Stimulated activated CD8-positive, alpha-beta memory T cell treated with anti-CD3 and anti-CD28 coated beads, Interleukin-7, amount 100 ng/mL, for 24 hours (primary cell): ENCODE results near the gene TMEM190.

Experiments used
- DNase-seq: peaks from one replicate; pipeline ENCODE4 v3.0.0-alpha.2; 2020; ENCODE audit warnings: low read depth

The TMEM190 gene

GRCh38 chr19:55372316-55373081 is 4.1 kb upstream of the TMEM190 start:
- no peak for DNase-seq

- no peak for DNase-seq
Measured at GRCh38 chr19:55373306-55373992, 3.2 kb upstream of the TMEM190 start.

GRCh38 chr19:55373993-55374757 is 2.5 kb upstream of the TMEM190 start:
- DNase-seq: no peak

- DNase-seq: no peak
Measured at GRCh38 chr19:55377356-55378131, 918 bp downstream of the TMEM190 start.

GRCh38 chr19:55379174-55379573 is 2.5 kb downstream of the TMEM190 start:
- no peak for DNase-seq

GRCh38 chr19:55382013-55382412 is 5.4 kb downstream of the TMEM190 start:
- DNase-seq: no peak

DNA sequence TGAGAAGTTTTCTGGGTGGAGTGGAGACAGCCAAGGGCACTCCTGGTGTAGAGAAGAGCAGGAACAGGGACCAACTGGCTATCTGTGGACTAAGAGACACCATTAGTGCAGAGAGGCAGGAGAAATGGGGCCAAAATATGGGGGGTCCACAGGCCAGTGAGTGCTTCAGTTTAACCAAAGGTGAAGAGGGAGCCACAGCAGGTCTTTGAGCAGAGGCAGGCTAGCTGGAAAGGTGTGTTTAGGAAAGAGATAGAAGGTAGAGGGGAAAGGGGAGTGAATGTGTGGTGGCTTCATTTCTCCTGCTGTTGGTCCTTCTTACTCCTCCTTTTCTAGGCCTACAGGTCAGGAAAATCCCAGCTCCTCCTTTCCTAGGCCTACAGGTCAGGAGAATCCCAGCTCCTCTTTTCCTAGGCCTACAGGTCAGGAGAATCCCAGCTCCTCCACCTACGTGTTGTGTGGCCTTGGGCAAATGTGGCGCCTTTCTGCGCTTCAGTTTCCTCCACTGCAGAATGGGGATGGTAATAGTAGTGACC is 6.0 kb downstream of the TMEM190 start:
- DNase-seq: no peak

DNA sequence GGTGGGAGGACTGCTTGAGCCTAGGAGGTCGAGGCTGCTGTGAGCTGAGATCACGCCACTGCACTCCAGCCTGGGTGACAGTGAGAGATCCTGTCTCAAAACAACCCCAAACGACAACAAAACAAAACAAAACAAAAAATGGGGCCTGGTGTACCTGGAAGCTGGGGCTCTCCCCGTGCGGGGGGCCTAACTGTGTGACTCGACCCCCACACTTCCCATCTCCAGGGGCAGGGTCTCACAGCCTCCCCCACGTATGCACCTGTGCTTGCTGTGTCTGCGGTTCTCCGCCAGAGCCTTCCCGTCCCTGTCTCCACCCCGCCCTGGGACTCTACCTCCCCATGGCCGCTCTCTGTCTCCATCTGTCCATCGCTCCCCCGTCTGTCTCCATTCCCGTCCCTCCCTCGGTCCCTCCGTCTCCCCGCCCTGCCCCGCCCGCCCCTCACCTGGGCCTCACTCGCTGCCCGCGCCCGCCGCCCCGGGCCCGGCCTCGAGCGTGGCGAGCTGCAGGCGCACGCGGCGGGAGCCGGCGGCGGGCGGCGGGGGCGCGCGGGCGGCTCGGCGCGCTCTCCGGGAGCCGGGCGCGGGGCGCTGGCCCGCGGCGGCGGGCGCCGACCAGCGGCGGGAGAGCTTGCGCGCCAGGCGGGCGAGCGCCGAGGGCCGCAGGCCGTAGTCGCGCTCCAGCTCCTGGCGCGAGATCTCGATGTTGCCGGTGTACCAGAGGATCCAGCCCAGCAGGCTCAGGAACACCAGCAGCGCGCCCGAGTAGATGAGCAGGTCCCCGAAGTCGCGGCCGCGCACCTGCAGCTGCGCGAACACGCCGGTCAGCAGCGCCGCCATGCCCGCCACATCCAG is 6.9 kb downstream of the TMEM190 start:
- DNase-seq: no peak

GRCh38 chr19:55384131-55384919 is 7.7 kb downstream of the TMEM190 start, which contains the start of gene TMEM238:
TMEM238 (minus strand) TSS chr19:55384292; CDS start chr19:55384259, 33 bp downstream.
- no peak for DNase-seq

GRCh38 chr19:55384920-55385723 is 8.5 kb downstream of the TMEM190 start:
- peak; percentile 93 for DNase-seq

- DNase-seq: peak; percentile 96
Measured at GRCh38 chr19:55385724-55386492, 9.3 kb downstream of the TMEM190 start, which contains the start of gene RPL28. RPL28 (plus strand) TSS chr19:55385932; CDS start chr19:55386358, 426 bp downstream.

DNA sequence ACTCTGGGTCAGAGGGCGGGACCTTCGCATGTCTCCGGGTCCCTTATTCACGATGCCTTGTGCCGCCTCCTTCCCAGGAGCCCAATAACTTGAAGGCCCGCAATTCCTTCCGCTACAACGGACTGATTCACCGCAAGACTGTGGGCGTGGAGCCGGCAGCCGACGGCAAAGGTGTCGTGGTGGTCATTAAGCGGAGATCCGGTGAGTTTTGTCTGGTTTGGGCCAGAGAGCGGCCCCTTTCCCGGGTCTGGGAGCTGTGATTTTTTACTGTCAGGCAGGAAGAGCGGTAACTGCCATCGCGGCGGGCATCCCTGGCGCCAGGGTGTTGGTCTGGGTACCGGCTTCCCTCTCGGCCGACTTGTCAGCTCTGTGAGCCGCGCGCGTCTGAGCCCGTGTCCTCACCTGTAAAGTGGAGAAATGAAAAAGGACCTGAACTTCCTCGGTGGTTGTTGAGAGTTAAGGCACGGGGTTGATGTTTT is 9.9 kb downstream of the TMEM190 start:
- DNase-seq: no peak

GRCh38 chr19:55387736-55388497 is 11.3 kb downstream of the TMEM190 start:
- DNase-seq: no peak

- DNase-seq: no peak
Measured at GRCh38 chr19:55389386-55390317, 13.0 kb downstream of the TMEM190 start.

GRCh38 chr19:55390461-55390880 is 13.8 kb downstream of the TMEM190 start:
- no peak for DNase-seq

GRCh38 chr19:55391191-55391670 is 14.6 kb downstream of the TMEM190 start:
- no peak for DNase-seq
